Ovary (tissue), 3 donors: ENCODE results near the gene EGR1.

Source experiments
- EP300 ChIP-seq: sonication (generic); formaldehyde crosslinking; IDR thresholded peaks from one replicate; pipeline ENCODE4 v1.6.1; 2017; ENCODE audit warnings: antibody characterized with exemption
- POLR2A ChIP-seq: fragments of 450-650 bp; IDR thresholded peaks from one replicate; pipeline ENCODE4 v1.6.1; 2017; ENCODE audit warnings: antibody characterized with exemption, mild to moderate bottlenecking, moderate library complexity
- TF ChIP-seq, protein P1 (sequence below), 3 donors: fragments of 450-650 bp in 2 of 3; fragments of 200-600 bp in 1 of 3; IDR thresholded peaks; one replicate each; pipeline versions ENCODE4 v1.5.1 to v1.8.0; 2016 to 2022; ENCODE audit warnings: antibody characterized with exemption in 3 of 3, mild to moderate bottlenecking in 1 of 3
- donor health status: DM: no; HTN: no; CAD: no.

DNA sequence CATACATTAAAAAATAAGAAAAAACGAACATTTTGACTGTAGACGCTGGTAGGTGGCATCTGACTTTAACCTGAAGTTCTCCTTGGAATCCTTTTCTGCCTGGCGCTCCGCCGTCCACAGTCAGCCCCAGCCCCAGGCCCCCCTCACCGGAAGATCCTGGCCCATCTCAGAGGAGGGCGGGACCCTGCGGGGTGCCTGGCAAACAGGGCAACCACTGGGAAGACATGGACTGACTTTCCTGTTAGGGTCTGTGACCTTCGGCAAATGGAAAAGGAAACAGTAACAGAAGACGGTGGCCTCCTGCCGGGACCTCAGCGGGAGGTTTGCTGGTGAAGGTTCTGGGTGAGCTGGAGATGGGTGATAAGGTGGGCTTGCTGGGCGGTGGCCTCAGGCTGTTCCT is 11.7 kb upstream of the EGR1 start:
- TF ChIP-seq, protein P1, sequence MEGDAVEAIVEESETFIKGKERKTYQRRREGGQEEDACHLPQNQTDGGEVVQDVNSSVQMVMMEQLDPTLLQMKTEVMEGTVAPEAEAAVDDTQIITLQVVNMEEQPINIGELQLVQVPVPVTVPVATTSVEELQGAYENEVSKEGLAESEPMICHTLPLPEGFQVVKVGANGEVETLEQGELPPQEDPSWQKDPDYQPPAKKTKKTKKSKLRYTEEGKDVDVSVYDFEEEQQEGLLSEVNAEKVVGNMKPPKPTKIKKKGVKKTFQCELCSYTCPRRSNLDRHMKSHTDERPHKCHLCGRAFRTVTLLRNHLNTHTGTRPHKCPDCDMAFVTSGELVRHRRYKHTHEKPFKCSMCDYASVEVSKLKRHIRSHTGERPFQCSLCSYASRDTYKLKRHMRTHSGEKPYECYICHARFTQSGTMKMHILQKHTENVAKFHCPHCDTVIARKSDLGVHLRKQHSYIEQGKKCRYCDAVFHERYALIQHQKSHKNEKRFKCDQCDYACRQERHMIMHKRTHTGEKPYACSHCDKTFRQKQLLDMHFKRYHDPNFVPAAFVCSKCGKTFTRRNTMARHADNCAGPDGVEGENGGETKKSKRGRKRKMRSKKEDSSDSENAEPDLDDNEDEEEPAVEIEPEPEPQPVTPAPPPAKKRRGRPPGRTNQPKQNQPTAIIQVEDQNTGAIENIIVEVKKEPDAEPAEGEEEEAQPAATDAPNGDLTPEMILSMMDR (IDR thresholded peaks at IDR 0.05) = no peak
- TF ChIP-seq EP300 = no peak
- TF ChIP-seq POLR2A = no peak
